ENCODE results near the gene EPS8L1.
"Not testable (repeated sequence)": the region's sequence is repeated elsewhere in the genome, so short reads cannot be mapped to it uniquely, and the experiment has no call there.

The EPS8L1 gene

GRCh38 chr19:55096061-55096701, 20.5 kb downstream of the EPS8L1 start:
- no peak for DNase-seq

- no peak for DNase-seq
These were observed 22.4 kb downstream of the EPS8L1 start for GRCh38 chr19:55097864-55098715.

- no peak for DNase-seq
These were observed 23.3 kb downstream of the EPS8L1 start for GRCh38 chr19:55098716-55099556.

- no peak for DNase-seq
These were observed 24.2 kb downstream of the EPS8L1 start for GRCh38 chr19:55099557-55100506.

GRCh38 chr19:55101261-55101660, 25.6 kb downstream of the EPS8L1 start:
- DNase-seq, result no peak

- DNase-seq, result no peak
These were observed 27.5 kb downstream of the EPS8L1 start for GRCh38 chr19:55103190-55103589.

- DNase-seq, result no peak
These were observed 29.6 kb downstream of the EPS8L1 start for GRCh38 chr19:55105237-55105636.

GRCh38 chr19:55106591-55106990, 30.9 kb downstream of the EPS8L1 start:
- DNase-seq, result no peak

GRCh38 chr19:55107252-55107651, 31.6 kb downstream of the EPS8L1 start:
- not testable (repeated sequence) for DNase-seq

GRCh38 chr19:55109527-55110291, 34.0 kb downstream of the EPS8L1 start:
- no peak for DNase-seq

- DNase-seq, result no peak
These were observed 35.7 kb downstream of the EPS8L1 start for GRCh38 chr19:55111238-55111831.

- no peak for DNase-seq
These were observed 36.6 kb downstream of the EPS8L1 start for GRCh38 chr19:55112246-55112776.

- no peak for DNase-seq
These were observed 37.3 kb downstream of the EPS8L1 start for GRCh38 chr19:55112777-55113569.

- no peak for DNase-seq
These were observed 37.9 kb downstream of the EPS8L1 start for GRCh38 chr19:55113570-55114039.

GRCh38 chr19:55114566-55115145, 39.0 kb downstream of the EPS8L1 start:
- DNase-seq, result no peak

- DNase-seq, result no peak
These were observed 39.9 kb downstream of the EPS8L1 start for GRCh38 chr19:55115446-55116065.

GRCh38 chr19:55116232-55116858, 40.7 kb downstream of the EPS8L1 start:
- DNase-seq, result no peak
